GM19025 (cell line): ENCODE data around the gene PNKP.

Experiments
- ATAC-seq: cut with Tn5 transposase; IDR thresholded peaks from one replicate; pipeline ENCODE4 v1.9.1; 2021; ENCODE audit warnings: mild to moderate bottlenecking, low read depth, moderate library complexity; ENCODE audit not compliant: unreplicated experiment

Gene PNKP

DNA sequence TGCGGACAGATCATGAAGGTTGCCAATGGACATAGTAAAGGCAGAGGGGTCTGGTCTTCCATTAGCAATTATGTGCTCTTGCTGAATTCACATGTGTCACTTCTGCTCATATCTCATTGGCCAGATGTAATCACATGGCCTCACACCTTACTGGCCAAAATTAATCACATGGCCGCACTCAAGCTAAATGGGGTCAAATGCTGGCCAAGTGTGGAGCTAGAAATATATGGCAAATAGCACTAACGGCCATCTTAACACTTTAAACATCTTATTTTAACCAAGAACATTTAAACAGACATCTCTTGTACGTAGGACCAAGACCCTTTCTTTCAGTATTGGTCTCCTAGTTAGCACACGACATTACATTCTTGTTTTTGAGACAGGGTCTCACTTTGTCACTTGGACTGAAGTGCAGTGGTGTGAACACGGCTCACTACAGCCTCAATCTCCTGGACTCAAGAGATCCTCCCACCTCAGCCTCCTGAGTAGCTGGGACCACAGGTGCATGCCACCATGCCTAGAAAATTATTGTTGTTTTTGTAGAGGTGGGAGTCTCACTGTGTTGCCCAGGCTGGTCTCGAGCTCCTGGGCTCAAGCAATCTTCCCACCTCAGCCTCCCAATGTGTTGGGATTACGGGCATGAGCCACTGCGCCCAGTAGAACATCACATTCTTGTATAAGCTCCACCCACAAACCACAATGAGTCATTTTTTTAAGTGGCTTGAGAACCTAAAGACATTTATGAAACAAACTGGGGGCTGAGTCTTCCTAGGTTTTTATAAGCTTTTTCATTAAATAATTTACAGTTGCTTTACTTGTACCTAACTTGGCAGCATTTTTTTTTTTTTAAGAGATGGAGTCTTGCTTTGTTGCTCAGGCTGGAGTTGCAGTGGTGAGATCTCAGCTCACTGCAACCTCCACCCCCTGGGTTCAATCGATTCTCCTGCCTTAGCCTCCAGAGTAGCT is 19.4 kb downstream of the PNKP start:
- ATAC-seq, result no peak

- ATAC-seq, result no peak
Observed at GRCh38 chr19:49846408-49846807, 21.0 kb downstream of the PNKP start.

GRCh38 chr19:49845414-49845813 is 22.0 kb downstream of the PNKP start:
- ATAC-seq, result no peak

- no peak for ATAC-seq
Observed at GRCh38 chr19:49844138-49845095, 23.0 kb downstream of the PNKP start.

DNA sequence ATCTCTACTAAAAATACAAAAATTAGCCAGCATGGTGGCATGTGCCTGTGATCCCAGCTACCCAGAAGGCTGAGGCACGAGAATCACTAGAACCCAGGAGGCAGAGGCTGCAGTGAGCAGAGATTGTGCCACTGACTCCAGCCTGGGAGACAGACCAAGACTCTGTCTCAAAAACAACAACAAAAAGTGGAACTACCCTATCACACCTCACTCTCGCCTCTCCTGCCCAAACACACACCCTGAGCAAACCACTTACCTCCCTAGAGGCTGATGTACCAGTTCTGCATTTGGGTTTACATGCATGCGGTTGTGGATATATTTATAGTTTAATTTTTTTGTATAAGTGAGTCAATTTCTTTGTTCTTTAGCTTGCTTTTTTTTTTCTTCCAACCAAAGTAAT is 24.1 kb downstream of the PNKP start:
- ATAC-seq, result no peak

GRCh38 chr19:49840736-49841249 is 26.6 kb downstream of the PNKP start:
- no peak for ATAC-seq

- no peak for ATAC-seq
Observed at GRCh38 chr19:49840321-49840720, 27.1 kb downstream of the PNKP start.

DNA sequence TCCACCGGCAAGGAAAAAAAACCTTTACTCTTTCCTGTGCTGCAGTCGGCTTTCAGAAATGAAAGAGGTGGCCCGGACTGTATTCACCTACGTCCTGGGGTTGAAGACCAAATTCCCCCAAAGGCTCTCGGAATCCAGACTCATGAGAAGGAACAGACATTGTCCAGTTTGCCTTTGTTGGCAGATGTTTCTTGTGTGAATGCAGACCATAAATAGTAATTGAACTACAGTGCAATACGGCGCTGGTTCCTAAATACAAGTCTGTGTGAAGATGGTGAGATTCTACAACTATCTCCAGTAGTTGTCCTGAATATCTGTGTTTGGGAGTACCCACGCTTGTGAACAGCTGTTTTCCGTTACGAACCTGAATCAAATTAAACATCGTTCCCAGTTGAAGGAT is 27.7 kb downstream of the PNKP start:
- no peak for ATAC-seq

- no peak for ATAC-seq
Observed at GRCh38 chr19:49838885-49839588, 28.3 kb downstream of the PNKP start.

DNA sequence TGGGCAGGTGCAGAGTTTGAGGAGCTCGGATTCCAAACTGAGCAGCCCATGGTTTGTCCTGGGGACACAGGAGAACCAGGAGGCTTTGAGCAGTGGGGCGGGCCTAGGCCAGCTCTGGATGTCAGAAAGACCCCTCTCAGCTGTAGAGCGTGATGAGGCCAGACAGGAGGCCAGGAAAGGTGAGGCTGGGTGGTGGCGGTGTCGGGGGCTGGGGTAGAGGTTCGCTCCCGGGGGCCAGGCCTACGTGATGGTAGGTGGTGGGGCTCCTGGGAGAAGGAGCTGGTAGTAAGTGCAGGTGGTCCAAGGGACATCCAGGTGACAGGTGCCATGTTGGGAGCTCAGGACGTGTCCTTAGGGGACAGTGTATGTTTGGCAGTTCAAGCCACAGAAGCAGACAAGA is 30.0 kb downstream of the PNKP start:
- no peak for ATAC-seq

DNA sequence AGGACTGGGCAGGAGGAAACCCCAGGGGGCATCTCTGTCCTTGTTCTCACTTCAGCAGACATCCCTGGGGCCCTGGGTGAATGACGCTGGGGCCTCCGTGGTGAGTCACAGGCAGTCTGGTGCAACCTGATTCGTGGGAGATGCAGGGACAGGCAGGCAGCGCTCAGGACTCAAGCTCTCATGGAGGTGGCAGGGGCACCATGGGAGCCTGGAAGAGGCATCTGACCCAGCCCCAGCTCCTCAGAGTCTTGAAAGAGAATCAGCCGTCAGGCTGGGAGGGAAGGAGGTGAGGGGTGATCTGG is 30.4 kb downstream of the PNKP start:
- ATAC-seq, result no peak

DNA sequence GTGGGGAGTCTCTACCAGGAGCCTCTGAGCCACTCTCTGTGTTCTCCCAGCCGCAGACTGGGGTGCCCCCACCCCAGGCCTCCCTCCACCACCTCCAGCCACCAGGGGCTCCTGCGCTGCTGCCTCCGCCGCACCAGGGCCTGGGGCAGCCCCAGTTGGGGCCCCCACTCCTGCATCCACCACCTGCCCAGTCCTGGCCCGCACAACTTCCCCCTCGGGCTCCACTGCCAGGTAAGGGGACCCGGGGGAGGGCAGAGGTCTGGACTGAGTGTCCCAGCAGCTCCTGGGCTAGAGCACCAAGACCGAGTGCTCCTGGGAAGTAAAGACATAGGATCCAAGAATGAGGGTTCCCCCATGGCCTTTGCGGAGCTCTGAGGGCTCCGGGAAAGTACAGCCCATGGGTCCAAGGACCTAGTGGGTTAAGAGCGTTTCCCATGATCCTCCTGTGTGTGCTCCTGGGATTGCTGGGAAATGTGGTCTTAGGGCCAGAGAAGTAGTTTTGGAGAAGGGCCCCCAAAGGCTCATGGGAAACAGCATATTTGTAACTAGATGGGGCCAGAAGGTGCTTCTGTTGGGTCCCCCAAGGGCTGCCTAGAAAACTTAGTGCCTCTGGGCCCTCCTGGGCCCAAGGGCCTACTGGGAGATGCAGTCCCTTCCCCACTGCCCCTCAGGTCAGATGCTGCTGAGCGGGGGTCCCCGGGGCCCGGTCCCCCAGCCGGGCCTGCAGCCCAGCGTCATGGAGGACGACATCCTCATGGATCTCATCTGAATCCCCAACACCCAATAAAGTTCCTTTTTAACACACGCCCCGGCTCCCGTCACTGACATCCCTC is 31.0 kb downstream of the PNKP start:
- ATAC-seq, result no peak

DNA sequence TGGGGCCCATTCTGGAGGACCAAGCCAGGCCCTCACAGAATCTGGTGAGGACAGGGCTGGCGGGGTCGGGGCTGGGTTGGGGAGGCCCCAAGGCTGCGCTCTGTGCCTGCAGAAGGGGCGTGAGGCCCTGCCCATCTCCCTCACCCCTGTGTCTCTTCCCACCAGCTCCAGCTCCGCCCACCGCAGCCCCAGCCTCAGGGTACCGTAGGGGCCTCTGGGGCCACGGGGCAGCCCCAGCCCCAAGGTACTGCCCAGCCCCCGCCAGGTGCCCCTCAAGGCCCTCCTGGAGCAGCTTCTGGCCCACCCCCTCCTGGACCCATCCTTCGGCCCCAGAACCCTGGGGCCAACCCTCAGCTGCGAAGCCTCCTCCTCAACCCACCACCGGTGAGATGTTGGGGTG is 31.8 kb downstream of the PNKP start:
- no peak for ATAC-seq

DNA sequence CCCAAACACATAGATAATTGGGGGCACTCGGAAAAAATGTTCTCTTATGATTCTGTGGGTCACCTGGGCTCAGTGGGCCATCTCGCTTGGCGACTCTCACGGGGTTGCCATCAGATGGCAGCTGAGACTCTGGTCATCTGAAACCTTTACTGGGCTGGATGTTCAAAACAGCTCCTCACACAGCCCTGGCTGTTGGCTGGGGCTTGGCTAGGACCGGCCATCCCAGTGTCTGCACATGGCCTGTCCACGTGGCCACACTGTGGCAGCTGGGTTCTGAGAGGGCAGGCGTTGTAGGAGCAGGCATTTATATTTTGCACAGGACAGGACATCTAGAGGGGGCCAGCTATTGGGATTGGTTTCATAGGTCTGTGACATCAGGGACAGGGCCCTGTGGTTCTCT is 33.8 kb downstream of the PNKP start:
- no peak for ATAC-seq

DNA sequence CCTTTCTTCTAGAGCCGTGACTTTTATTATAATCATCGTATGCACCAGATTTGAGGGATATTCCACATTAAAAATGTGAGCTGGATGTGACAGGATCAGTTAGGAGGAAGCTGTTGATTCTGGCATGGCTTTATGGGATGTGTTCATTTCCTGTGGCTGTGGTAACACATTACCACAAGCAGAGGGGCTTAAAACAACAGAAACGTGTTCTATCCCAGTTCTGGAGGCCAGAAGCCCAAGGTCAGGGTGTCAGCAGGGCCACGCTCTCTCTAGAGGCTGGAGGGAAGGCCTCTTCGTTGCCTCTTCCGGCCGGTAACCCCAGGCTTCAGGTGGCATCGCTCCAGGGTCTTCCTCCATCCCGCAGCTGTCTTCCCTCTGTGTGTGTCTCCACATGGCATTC is 34.8 kb downstream of the PNKP start:
- no peak for ATAC-seq

- ATAC-seq, result no peak
Observed at GRCh38 chr19:49831592-49831991, 35.8 kb downstream of the PNKP start.

DNA sequence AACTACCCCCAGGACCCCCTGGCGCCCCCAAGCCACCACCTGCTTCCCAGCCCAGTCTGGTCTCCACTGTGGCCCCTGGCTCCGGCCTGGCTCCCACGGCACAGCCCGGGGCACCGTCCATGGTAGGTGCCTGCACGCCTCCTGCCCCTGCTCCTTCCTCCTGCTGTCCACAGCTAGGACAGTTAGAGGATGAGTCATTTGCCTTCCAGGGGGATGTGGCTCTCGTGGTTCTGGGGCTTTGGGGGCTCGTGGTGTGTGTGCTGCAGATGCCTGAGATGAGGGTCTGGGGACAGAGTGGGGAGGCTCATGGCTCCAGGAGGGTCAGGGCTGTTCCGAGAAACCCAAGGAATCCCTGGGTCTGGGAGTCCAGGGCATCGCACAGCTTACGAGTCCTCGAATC is 36.6 kb downstream of the PNKP start:
- no peak for ATAC-seq

- ATAC-seq, result no peak
Observed at GRCh38 chr19:49829721-49830120, 37.7 kb downstream of the PNKP start.

DNA sequence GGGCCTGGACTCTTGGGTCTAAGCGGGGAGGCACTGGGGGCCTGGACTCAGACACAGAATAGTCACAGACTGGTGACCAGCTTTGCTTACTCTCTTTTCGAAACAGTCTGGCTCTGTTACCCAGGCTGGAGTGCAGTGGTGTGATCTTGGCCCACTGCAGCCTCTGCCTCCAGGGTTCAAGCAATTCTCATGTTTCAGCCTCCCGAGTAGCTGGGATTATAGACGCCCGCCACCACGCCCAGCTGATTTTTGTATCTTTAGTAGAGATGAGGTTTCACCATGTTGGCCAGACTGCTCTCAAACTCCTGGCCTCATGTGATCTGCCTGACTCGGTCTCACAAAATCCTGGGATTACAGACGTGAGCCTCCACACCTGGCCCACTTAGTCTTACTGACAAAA is 38.2 kb downstream of the PNKP start:
- no peak for ATAC-seq

- no peak for ATAC-seq
Observed at GRCh38 chr19:49827034-49827433, 40.3 kb downstream of the PNKP start.
